ENCODE measurements around the gene SCN5A.

DNA sequence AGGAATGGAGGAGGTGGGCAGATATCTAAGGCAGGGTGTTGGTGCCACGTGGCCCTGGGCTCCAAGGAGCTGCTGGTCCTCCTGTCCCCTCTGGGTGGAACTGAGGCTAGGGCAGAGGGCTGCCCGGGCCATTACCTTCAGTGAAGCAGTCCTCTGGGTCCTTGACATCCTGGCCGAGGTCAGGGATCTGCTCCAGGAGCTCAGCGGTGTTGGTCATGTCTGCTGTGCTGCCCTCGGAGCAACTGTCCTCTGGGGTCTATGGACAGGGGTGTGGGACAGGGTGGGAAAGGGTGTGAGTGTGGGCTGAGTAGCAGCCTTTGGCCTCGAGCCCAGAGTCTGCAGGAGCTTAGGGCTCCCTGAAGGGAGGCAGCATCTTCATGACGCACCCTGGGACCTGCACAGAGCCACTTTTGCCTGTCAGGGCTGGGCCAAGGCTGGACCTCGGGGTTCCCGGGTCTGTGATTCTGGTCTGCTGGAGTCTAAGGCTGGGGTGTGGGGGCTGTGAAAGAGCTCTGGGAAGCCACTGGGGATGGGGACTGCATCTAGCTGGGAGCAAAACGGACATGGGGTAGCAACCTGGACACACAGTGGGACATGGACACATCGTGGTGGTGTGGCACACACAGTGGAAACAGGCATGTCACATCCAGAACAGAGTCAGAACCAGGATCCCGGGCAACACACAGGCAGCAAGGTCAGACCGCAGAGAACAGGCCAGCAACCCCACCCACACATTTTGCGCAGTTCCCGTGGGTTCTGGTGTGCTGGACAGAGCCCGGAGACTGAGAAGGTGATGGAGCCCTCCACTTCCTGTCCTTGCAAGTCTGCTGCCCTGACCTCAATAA lies 72.7 kb downstream of the SCN5A start:
- no peak for TF ChIP-seq POLR2AphosphoS5 (IDR thresholded peaks at IDR 0.05; ENCODE audit: borderline replicate concordance, low read depth, low read length)
- TF ChIP-seq FOXP2 (optimal IDR thresholded peaks at IDR 0.05; ENCODE audit: control extremely low read depth, extremely low read length, insufficient read depth): no peak
